K562 (cell line): Measurements from ENCODE around the gene SULT2A1. TPM values are rescaled to one million over a fixed set of nuclear protein-coding genes. Genes with fewer than 3 reads are reported as not detected.

Source experiments
- CCNT2 ChIP-seq: IDR thresholded peaks from 2 replicates; pipeline ENCODE4 v1.6.1; 2011; ENCODE audit warnings: borderline replicate concordance, low read depth, mild to moderate bottlenecking, moderate library complexity, mixed read lengths, low read length; ENCODE audit not compliant: insufficient read length; ENCODE audit errors: extremely low read depth
- DACH1 ChIP-seq: fragments of 450-650 bp; IDR thresholded peaks from 2 replicates; pipeline ENCODE4 v1.6.1; 2018; ENCODE audit not compliant: partially characterized antibody
- ESRRA ChIP-seq: fragments of 450-650 bp; IDR thresholded peaks from 2 replicates; pipeline ENCODE4 v1.6.1; 2014; ENCODE audit warnings: low read depth, mild to moderate bottlenecking, moderate library complexity, borderline replicate concordance
- GATA2 ChIP-seq: sonication (generic); formaldehyde crosslinking; IDR thresholded peaks from 2 replicates; pipeline ENCODE4 v1.4.0; 2020; ENCODE audit warnings: mild to moderate bottlenecking, missing genetic modification reagents
- GATAD2B ChIP-seq: fragments of 450-650 bp; IDR thresholded peaks from 2 replicates; pipeline ENCODE4 v1.6.1; 2017; ENCODE audit warnings: mild to moderate bottlenecking, borderline replicate concordance
- HDAC2 ChIP-seq: fragments of 450-650 bp; IDR thresholded peaks from 2 replicates; pipeline ENCODE4 v1.6.1; 2016; ENCODE audit warnings: mild to moderate bottlenecking
- HDAC3 ChIP-seq: fragments of 450-650 bp; IDR thresholded peaks from 2 replicates; pipeline ENCODE4 v1.6.1; 2018; ENCODE audit warnings: borderline replicate concordance, mild to moderate bottlenecking, moderate library complexity; ENCODE audit not compliant: partially characterized antibody
- MLX ChIP-seq, 2 experiments: fragments of 450-650 bp in 1 of 2; sonication (generic) in 1 of 2; formaldehyde crosslinking; conservative IDR thresholded peaks; 2 replicates each; pipeline versions ENCODE4 v1.4.0 to v1.8.1; 2020 to 2022; ENCODE audit warnings: mild to moderate bottlenecking in 1 of 2, missing genetic modification reagents in 1 of 2
- NFATC3 ChIP-seq: fragments of 450-650 bp; IDR thresholded peaks from 2 replicates; pipeline ENCODE4 v1.6.1; 2017; ENCODE audit warnings: mild to moderate bottlenecking
- PCBP1 ChIP-seq: fragments of 200-400 bp; formaldehyde crosslinking; IDR thresholded peaks from 2 replicates; pipeline ENCODE4 v1.6.1; 2018; ENCODE audit warnings: mild to moderate bottlenecking, low read depth, low read length; ENCODE audit not compliant: poor library complexity, severe bottlenecking
- SAFB ChIP-seq: fragments of 200-400 bp; formaldehyde crosslinking; IDR thresholded peaks from 2 replicates; pipeline ENCODE4 v1.6.1; 2017; ENCODE audit warnings: low read depth, low read length, borderline replicate concordance
- SFPQ ChIP-seq: fragments of 200-400 bp; formaldehyde crosslinking; IDR thresholded peaks from 2 replicates; pipeline ENCODE4 v1.6.1; 2017; ENCODE audit warnings: mild to moderate bottlenecking, low read depth, low read length, moderate library complexity
- STAG1 ChIP-seq: sonication (generic); formaldehyde crosslinking; IDR thresholded peaks from 2 replicates; pipeline ENCODE4 v1.5.0; 2020; ENCODE audit warnings: missing genetic modification reagents, borderline replicate concordance
- TBL1XR1 ChIP-seq, 2 experiments: IDR thresholded peaks; 2 replicates each; pipeline ENCODE4 v1.6.1; 2012; ENCODE audit warnings: improper control_type of control experiment in 2 of 2, low read length in 2 of 2, mild to moderate bottlenecking in 1 of 2
- TCF7 ChIP-seq: sonication (generic); IDR thresholded peaks from 2 replicates; pipeline ENCODE4 v1.6.1; 2016; ENCODE audit warnings: antibody characterized with exemption, borderline replicate concordance
- TEAD1 ChIP-seq, 2 experiments: fragments of 450-650 bp in 1 of 2; sonication (generic) in 1 of 2; formaldehyde crosslinking; IDR thresholded peaks; 2 replicates each; pipeline versions ENCODE4 v1.4.0 to v1.8.0; 2020 to 2022; ENCODE audit warnings: mild to moderate bottlenecking in 2 of 2, missing genetic modification reagents in 1 of 2
- TRIM24 ChIP-seq, 2 experiments: fragments of 450-650 bp; IDR thresholded peaks; 2 replicates each; pipeline ENCODE4 v1.6.1; 2016
- TSHZ1 ChIP-seq: fragments of 250-450 bp; sonication (Bioruptor Pico); IDR thresholded peaks from 2 replicates; pipeline ENCODE4 v1.4.0; 2020; ENCODE audit warnings: mild to moderate bottlenecking, moderate library complexity
- ZNF124 ChIP-seq: sonication (generic); formaldehyde crosslinking; IDR thresholded peaks from 2 replicates; pipeline ENCODE4 v1.8.1; 2022; ENCODE audit warnings: missing genetic modification reagents
- ZNF583 ChIP-seq: fragments of 250-450 bp; sonication (Bioruptor Pico); IDR thresholded peaks from 2 replicates; pipeline ENCODE4 v1.4.0; 2020
- ZNF830 ChIP-seq: fragments of 250-450 bp; sonication (Bioruptor Pico); IDR thresholded peaks from 2 replicates; pipeline ENCODE4 v1.5.0; 2021; ENCODE audit warnings: mild to moderate bottlenecking
- ZZZ3 ChIP-seq: fragments of 450-650 bp; IDR thresholded peaks from 2 replicates; pipeline ENCODE4 v1.6.1; 2016; ENCODE audit warnings: antibody characterized with exemption, mild to moderate bottlenecking, moderate library complexity
- polyA plus RNA-seq, 8 experiments: library from polyadenylated mRNA; depleted of rRNA in 4 of 8; stranded (reverse) in 5 of 8; unstranded in 3 of 8; fragments of >200 nt; fragmentation: Nextera tagmentation in 2 of 8; fragmentation: Illumina TruSeq in 1 of 8; extraction: Ambion mirVana in 2 of 8; extraction: Trizol in 1 of 8; gene quantifications; 2 replicates each; pipeline versions ENCODE4 v1.2.1 to v1.2.3, GENCODE V29; 2011 to 2014; ENCODE audit warnings: inconsistent platforms in 1 of 8, missing spikeins in 1 of 8
- total RNA-seq, 7 experiments: library from RNA; depleted of rRNA in 6 of 7; stranded (reverse); fragments of >200 nt in 6 of 7; fragmentation: Illumina TruSeq in 2 of 7; extraction: Trizol in 2 of 7; gene quantifications; 2 replicates each; pipeline versions ENCODE4 v1.2.1 to v1.2.3, GENCODE V29; 2011 to 2021; ENCODE audit warnings: low replicate concordance in 1 of 7

The SULT2A1 gene
- total and polyA plus RNA-seq, 9 of the 15 experiments (the other 6 are each of a cell fraction or from before 2014, with no cell fraction given) = 0.03 to 0.25 (median 0.07) TPM; not detected in 4

- no peak for TF ChIP-seq TSHZ1 (CRISPR knock-in tag)
- TF ChIP-seq ZZZ3 = no peak
- TF ChIP-seq CCNT2 = peak; percentile 99
- TF ChIP-seq TEAD1 (CRISPR knock-in tag; IDR thresholded peaks at IDR 0.05) = peak; percentile 96 to 97
- no peak for TF ChIP-seq SAFB
- peak; percentile 72 for TF ChIP-seq DACH1
- peak; percentile 99 for TF ChIP-seq HDAC3
- peak; percentile 98 for TF ChIP-seq NFATC3
- no peak; the same call in 1 of the 2 replicates for TF ChIP-seq GATAD2B
- no peak for TF ChIP-seq STAG1 (CRISPR knock-in tag)
- TF ChIP-seq ZNF830 (CRISPR knock-in tag) = no peak
- TF ChIP-seq MLX (CRISPR knock-in tag; conservative IDR thresholded peaks at IDR 0.05) = no peak
- peak; percentile 94 for TF ChIP-seq TCF7
- no peak for TF ChIP-seq ZNF583 (CRISPR knock-in tag)
- no peak for TF ChIP-seq ZNF124 (CRISPR knock-in tag)
- TF ChIP-seq TBL1XR1 (IDR thresholded peaks at IDR 0.05; ENCODE audit: low read length in 2 of 2) = peak; percentile 70 to 98; a peak in 3 of 4 replicates
- peak; percentile 99 for TF ChIP-seq TRIM24 (IDR thresholded peaks at IDR 0.05)
- TF ChIP-seq ESRRA = peak; percentile 88
- TF ChIP-seq GATA2 (CRISPR knock-in tag) = peak; percentile 96
- no peak for TF ChIP-seq PCBP1
- peak; percentile 94 for TF ChIP-seq HDAC2
- TF ChIP-seq SFPQ = no peak
These were observed 6.0 kb upstream of the SULT2A1 start (continued) for GRCh38 chr19:47891923-47892666.
